Stimulated activated CD4-positive, alpha-beta T cell treated with anti-CD3 and anti-CD28 coated beads, TNF-alpha, amount 100 ng/mL, for 48 hours (primary cell): Measurements from ENCODE around the gene LONRF2.
A peak's percentile ranks its signal among the peaks of the same experiment; 100 is the strongest.
"Not testable (repeated sequence)": the region's sequence is repeated elsewhere in the genome, so short reads cannot be mapped to it uniquely, and the experiment has no call there.

Source experiments
- DNase-seq, 3 donors: peaks; one replicate each; pipeline ENCODE4 v3.0.0-alpha.2; 2020; ENCODE audit warnings: low read depth in 3 of 3

The LONRF2 gene

GRCh38 chr2:100254646-100255210 lies 67.6 kb downstream of the LONRF2 start:
- no peak for DNase-seq

- DNase-seq = no peak
Observed at GRCh38 chr2:100253786-100254185, 68.5 kb downstream of the LONRF2 start.

- no peak for DNase-seq
Observed at GRCh38 chr2:100252811-100253698, 69.2 kb downstream of the LONRF2 start.

GRCh38 chr2:100250645-100251044 lies 71.7 kb downstream of the LONRF2 start:
- DNase-seq = no peak

GRCh38 chr2:100248971-100249370 lies 73.3 kb downstream of the LONRF2 start:
- DNase-seq = no peak

GRCh38 chr2:100248556-100248955 lies 73.7 kb downstream of the LONRF2 start:
- not testable (repeated sequence) for DNase-seq

GRCh38 chr2:100248044-100248330 lies 74.3 kb downstream of the LONRF2 start:
- DNase-seq = no peak

- no peak for DNase-seq
Observed at GRCh38 chr2:100247256-100248043, 74.9 kb downstream of the LONRF2 start.

GRCh38 chr2:100246163-100247145 lies 75.8 kb downstream of the LONRF2 start:
- no peak for DNase-seq

GRCh38 chr2:100245681-100246080 lies 76.6 kb downstream of the LONRF2 start:
- no peak for DNase-seq

- DNase-seq = no peak
Observed at GRCh38 chr2:100244881-100245605, 77.3 kb downstream of the LONRF2 start.

GRCh38 chr2:100243631-100244030 lies 78.7 kb downstream of the LONRF2 start:
- no peak for DNase-seq

- peak; percentile 10 to 33 (median 10) for DNase-seq
Observed at GRCh38 chr2:100242891-100243619, 79.2 kb downstream of the LONRF2 start.

GRCh38 chr2:100242476-100242875 lies 79.8 kb downstream of the LONRF2 start:
- no peak for DNase-seq

- DNase-seq = no peak
Observed at GRCh38 chr2:100241236-100241635, 81.1 kb downstream of the LONRF2 start.

- DNase-seq = no peak
Observed at GRCh38 chr2:100240386-100240785, 81.9 kb downstream of the LONRF2 start.

- no peak for DNase-seq
Observed at GRCh38 chr2:100239486-100240210, 82.7 kb downstream of the LONRF2 start.

GRCh38 chr2:100238471-100238870 lies 83.8 kb downstream of the LONRF2 start:
- no peak for DNase-seq

- no peak for DNase-seq
Observed at GRCh38 chr2:100237770-100238169, 84.5 kb downstream of the LONRF2 start.
